NCI-H226 (cell line): ENCODE measurements around the gene SNORC.

ENCODE experiments used
- DNase-seq: peaks from one replicate; pipeline ENCODE4 v3.0.0-alpha.2; 2015

The SNORC gene

DNA sequence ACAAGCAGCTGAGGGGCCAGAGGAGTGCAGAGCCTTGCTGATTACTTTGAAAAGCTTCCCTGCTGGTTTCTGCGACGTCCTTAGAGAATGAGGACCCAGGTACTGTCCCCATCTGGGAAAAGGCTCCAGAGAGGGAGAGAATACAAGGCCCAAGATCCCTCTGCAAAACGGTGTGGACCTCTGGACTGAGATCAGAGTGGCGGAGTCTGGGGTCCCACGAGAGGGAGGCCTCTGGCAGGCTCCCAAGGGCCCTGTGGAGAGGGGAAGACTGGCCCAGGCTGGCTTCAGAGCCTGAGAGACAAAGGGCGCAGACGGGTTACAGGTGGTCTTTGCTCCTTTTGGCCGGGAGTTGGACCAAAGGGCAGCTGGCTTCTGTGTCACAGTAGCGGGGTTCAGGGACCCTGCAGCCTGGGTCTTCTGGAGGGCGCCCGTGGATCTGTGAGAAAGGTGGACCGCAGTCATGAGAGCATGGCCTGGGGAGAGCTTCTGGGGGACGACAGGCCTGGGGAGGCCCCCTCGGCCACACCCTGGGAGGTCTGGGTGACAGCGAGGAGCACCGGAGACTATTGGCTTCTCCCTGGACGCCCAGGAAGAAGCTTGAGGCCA is 805 bp downstream of the SNORC start:
- DNase-seq = no peak

- no peak for DNase-seq
Observed at GRCh38 chr2:232871418-232871834, 1.4 kb downstream of the SNORC start.

- no peak for DNase-seq
Observed at GRCh38 chr2:232871835-232872736, 2.0 kb downstream of the SNORC start.

- no peak for DNase-seq
Observed at GRCh38 chr2:232872826-232873225, 2.8 kb downstream of the SNORC start.

DNA sequence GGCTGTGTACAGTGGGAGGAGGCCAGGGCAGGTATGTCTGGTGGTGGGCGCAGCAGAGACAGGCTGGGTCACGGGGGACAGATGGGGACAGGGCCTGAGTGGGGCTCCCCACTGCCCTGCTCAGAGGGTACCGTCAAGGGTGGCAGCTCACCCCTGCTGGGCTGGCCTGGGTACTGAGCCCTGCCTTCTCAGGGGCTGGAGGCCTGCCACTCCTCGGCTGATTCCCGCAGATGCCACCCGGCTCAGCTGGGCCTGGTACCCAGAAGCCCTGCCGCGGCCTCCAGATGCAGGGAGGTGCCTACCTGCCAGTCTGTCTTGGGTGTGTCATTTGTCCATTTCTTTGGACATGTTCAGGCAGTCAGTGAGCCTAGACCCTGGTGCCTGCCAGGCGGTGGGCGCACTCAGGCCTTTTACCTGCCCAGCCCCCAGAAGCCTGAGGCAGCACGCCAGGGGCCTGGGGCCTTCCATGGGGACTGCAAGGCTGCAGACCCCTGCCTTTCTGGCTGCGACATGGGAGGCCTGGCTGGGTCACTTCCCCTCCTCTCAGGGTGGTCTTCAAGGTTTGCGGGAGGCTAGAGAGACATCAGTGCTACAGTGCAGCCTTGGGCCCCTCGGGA is 3.3 kb downstream of the SNORC start:
- no peak for DNase-seq

- DNase-seq = no peak
Observed at GRCh38 chr2:232873909-232874641, 4.0 kb downstream of the SNORC start.

GRCh38 chr2:232874677-232875223 is 4.7 kb downstream of the SNORC start:
- DNase-seq = no peak

DNA sequence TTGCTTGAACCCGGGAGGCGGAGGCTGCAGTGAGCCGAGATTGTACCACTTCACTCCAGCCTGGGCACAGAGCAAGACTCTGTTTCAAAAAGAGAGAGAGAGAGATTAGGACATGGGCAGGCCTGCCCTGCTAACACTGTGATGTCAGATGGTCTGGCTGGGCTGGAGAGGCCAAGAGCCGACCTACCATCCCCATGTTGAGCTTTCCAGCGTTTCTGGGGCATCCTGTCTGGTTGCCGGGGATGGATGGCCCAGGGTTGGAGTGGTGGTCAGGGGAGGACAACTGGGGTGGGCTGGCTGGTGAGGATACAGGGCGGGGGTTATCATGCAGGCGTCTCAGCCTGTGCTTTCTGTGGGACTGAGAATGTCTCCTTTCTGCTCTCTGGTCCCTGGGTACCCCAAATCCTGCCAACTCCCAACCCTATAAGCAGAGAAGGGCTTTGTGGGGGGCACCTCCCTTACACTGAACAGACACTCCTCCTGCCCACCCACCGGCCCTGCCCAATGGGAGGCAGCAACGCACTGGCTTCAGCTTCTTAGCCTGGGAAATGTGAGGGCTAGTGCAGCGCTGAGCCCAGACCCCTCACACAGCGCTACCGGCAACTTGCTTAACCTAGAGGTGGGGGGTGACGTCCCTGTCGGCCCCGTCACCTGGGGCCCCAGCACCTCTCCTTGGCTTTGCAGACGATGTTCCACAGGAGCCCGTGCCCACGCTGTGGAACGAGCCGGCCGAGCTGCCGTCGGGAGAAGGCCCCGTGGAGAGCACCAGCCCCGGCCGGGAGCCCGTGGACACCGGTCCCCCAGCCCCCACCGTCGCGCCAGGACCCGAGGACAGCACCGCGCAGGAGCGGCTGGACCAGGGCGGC is 5.4 kb downstream of the SNORC start:
- no peak for DNase-seq

- no peak for DNase-seq
Observed at GRCh38 chr2:232876161-232876977, 6.3 kb downstream of the SNORC start.

DNA sequence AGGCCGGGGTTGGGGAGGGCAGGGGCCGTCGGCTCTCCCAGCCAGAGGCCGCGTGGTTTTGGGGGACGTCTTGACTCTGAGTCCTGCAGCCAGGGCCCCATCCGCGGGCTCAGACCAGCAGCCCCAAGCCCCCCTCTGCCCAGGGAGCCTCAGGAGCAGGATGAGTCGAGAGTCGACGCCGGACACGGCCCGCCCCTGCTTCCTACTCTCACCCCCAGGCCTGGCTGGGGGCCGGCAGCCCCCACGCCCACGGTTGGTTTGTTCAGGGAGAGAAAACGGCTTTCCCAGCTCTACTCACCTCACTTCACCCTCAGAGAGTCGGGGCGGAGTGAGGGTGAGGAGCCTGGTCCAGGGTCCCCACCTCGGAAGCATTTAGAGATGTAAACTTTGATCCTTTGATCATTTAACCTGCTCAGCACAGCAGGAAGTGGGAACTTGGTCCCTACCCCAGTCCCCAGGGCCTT is 6.9 kb downstream of the SNORC start:
- DNase-seq = no peak

DNA sequence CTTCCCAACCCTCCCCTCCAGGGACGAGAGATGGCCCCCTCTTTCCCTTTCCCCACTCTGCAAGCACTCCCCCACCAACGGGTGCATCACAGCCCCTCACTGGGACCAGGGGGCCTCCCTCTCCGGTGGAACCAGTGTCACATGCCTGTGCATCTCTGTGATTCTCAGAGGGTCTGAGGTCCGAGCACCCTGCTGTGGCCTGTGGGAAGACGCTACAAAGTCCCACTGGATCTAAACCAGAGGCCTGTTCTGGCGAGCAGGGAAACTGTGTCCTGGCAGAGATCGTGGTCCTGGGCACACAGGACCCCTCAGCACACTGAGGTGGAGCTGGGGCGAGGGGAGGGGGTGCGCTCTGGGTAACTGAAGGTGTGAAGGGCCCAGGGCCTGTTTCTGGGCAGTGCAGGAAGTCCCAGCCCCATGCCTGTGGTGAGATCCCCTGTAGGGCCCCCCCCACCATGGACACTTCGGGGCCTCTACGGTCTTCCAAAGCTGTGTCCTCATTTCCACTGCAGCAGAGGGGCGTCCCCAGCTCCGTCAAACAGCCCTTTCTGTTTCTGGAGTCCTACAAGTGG is 8.0 kb downstream of the SNORC start:
- no peak for DNase-seq

DNA sequence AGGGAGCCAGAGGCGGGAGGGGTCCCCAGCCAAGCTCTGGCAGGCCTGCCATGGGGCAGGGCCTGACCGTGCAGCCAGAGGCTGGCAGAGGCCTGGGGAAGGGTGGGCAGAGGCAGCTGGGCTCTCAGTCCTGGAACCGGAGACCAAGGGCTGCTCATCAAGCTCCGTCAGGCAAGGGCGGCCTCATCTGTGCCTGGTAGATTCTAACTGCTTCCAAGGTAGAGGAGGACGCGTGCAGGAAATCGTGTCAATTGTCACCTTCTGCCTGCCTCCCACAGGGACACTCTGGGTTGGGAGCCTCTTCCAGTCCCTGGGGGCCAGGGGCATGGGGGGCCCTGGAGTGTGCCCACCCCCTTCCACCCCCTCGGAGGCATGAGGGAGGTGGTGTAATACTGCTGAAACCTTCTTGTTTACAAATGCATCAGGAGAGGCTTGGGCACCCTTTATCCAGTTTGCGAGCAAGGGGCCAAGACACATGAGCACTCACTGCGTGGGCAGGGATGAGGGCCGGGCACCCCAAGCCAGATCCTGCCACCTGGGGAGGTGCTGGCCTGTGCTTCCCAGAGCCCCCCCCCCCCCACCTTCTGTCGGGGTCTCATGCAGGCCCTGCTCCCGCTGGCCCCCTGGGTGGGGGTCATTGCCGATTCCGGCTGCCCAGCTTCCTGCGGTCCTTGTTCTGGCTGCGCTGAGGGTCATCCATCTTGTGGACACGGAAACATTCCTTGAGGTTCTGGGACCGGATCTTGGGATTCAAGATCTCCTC is 9.0 kb downstream of the SNORC start:
- no peak for DNase-seq

GRCh38 chr2:232879618-232880494 is 9.8 kb downstream of the SNORC start:
- no peak for DNase-seq

GRCh38 chr2:232880764-232881351 is 10.8 kb downstream of the SNORC start:
- DNase-seq = no peak

GRCh38 chr2:232882085-232882484 is 12.0 kb downstream of the SNORC start:
- DNase-seq = no peak

DNA sequence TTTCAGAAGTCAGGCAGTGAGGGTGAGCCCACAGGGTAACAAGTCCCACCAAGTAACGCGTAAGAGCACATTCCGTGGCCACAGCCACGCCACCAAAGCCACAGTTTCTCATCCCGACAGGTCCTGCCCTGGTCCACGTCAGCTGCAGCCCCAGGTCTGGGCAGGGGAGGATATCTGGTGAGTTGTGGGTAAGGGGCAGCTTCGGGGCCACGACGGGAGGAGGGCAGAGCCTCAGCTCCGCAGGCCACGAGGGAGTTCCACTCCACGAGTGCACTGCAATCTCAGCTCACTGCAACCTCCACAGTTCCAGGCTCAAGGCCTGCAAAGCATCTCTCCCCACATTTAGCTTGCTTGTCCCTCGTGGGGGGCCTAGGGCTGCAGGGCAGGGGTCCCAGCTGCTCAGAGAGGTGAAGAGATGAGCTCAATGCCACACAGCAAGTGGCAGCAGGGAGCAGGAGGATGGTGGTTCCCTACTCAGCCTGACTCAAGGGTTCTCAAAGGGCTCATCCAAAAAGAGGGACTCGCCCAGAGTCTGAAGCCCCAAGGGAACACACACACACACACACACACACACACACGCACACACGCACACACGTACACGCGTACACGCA is 12.5 kb downstream of the SNORC start:
- no peak for DNase-seq

- no peak for DNase-seq
Observed at GRCh38 chr2:232883116-232883721, 13.2 kb downstream of the SNORC start.
